Trophoblast cell (in vitro differentiated cells and primary cell): ENCODE results near the gene ZBTB17.
A peak's percentile ranks its signal among the peaks of the same experiment; 100 is the strongest.

Source experiments
- DNase-seq, 2 donors: peaks; one replicate each; pipeline ENCODE4 v3.0.0-alpha.2; 2016
- H2AFZ ChIP-seq: 2 replicates; pipeline ENCODE4 v1.6.1; 2013; ENCODE audit warnings: low read length, moderate library complexity, mild to moderate bottlenecking; ENCODE audit not compliant: insufficient read depth, poor library complexity
- H2AK5ac ChIP-seq: 2 replicates; pipeline ENCODE4 v1.6.1; 2013; ENCODE audit warnings: mild to moderate bottlenecking, low read length
- H2BK120ac ChIP-seq: 2 replicates; pipeline ENCODE4 v1.6.1; 2013; ENCODE audit warnings: low read length, mild to moderate bottlenecking, moderate library complexity; ENCODE audit not compliant: insufficient read depth, poor library complexity
- H2BK12ac ChIP-seq: 2 replicates; pipeline ENCODE4 v1.6.1; 2013; ENCODE audit warnings: mild to moderate bottlenecking, low read length, moderate library complexity
- H2BK5ac ChIP-seq: 2 replicates; pipeline ENCODE4 v1.6.1; 2013; ENCODE audit warnings: low read length, low read depth, moderate library complexity, mild to moderate bottlenecking; ENCODE audit not compliant: poor library complexity
- H3K14ac ChIP-seq: 2 replicates; pipeline ENCODE4 v1.6.1; 2013; ENCODE audit warnings: mild to moderate bottlenecking, low read length
- H3K18ac ChIP-seq: 2 replicates; pipeline ENCODE4 v1.6.1; 2013; ENCODE audit warnings: mild to moderate bottlenecking, low read length
- H3K23ac ChIP-seq: 2 replicates; pipeline ENCODE4 v1.6.1; 2013; ENCODE audit warnings: low read length
- H3K27ac ChIP-seq: 2 replicates; pipeline ENCODE4 v1.5.1; 2013; ENCODE audit warnings: low read depth, mild to moderate bottlenecking, inconsistent platforms, low read length, moderate library complexity
- H3K27me3 ChIP-seq: 2 replicates; pipeline ENCODE4 v1.6.1; 2013; ENCODE audit warnings: inconsistent platforms, mild to moderate bottlenecking, low read length, moderate library complexity; ENCODE audit not compliant: insufficient read depth
- H3K36me3 ChIP-seq, 2 experiments: 1 replicate in 1 of 2; 2 replicates in 1 of 2; pipeline ENCODE4 v1.6.1; 2013; ENCODE audit warnings: low read length in 2 of 2, mild to moderate bottlenecking in 2 of 2, moderate library complexity in 1 of 2; ENCODE audit not compliant: insufficient read depth in 2 of 2, control insufficient read depth in 1 of 2
- H3K4ac ChIP-seq: 2 replicates; pipeline ENCODE4 v1.6.1; 2013; ENCODE audit warnings: low read depth, mild to moderate bottlenecking, low read length, moderate library complexity
- H3K4me1 ChIP-seq, 2 experiments: 1 replicate in 1 of 2; 2 replicates in 1 of 2; pipeline ENCODE4 v1.6.1; 2013; ENCODE audit warnings: low read length in 2 of 2, mild to moderate bottlenecking in 2 of 2, moderate library complexity in 1 of 2; ENCODE audit not compliant: insufficient read depth in 2 of 2, control insufficient read depth in 1 of 2
- H3K4me2 ChIP-seq: 2 replicates; pipeline ENCODE4 v1.6.1; 2013; ENCODE audit warnings: inconsistent platforms, mild to moderate bottlenecking, low read length, moderate library complexity
- H3K4me3 ChIP-seq: 2 replicates; pipeline ENCODE4 v1.5.1; 2013; ENCODE audit warnings: mild to moderate bottlenecking, low read depth, low read length, inconsistent platforms
- H3K79me1 ChIP-seq: one replicate; pipeline ENCODE4 v1.6.1; 2013; ENCODE audit warnings: low read length
- H3K79me2 ChIP-seq: 2 replicates; pipeline ENCODE4 v1.6.1; 2013; ENCODE audit warnings: low read length, mild to moderate bottlenecking; ENCODE audit not compliant: control insufficient read depth, insufficient read depth, poor library complexity
- H3K9ac ChIP-seq: 2 replicates; pipeline ENCODE4 v1.6.1; 2013; ENCODE audit warnings: mild to moderate bottlenecking, low read length
- H3K9me3 ChIP-seq: 2 replicates; pipeline ENCODE4 v1.6.1; 2013; ENCODE audit warnings: low read depth, mild to moderate bottlenecking, control low read depth, inconsistent platforms, low read length; ENCODE audit not compliant: insufficient read depth
- H4K12ac ChIP-seq: 2 replicates; pipeline ENCODE4 v1.6.1; 2013; ENCODE audit warnings: low read depth, mild to moderate bottlenecking, low read length, moderate library complexity
- H4K8ac ChIP-seq: 2 replicates; pipeline ENCODE4 v1.6.1; 2013; ENCODE audit warnings: low read depth, mild to moderate bottlenecking, low read length, moderate library complexity
- H4K91ac ChIP-seq: one replicate; pipeline ENCODE4 v1.6.1; 2013; ENCODE audit warnings: low read depth, mild to moderate bottlenecking, low read length, moderate library complexity
- whole genome bisulfite sequencing: extraction: QIAGEN DNeasy Blood & Tissue Kit; methylation state at CpG from one replicate; pipeline ENCODE4 v1.1.7; 2013; ENCODE audit warnings: missing lambda C conversion rate; ENCODE audit not compliant: insufficient read length, insufficient coverage; ENCODE audit errors: extremely low coverage; 5-methylcytosine and 5-hydroxymethylcytosine counted together

ZBTB17 gene

GRCh38 chr1:16018308-16018707, 42.4 kb upstream of the ZBTB17 start:
- H2AFZ ChIP-seq = no peak overlapping the region
- H3K14ac ChIP-seq = peak overlapping the region; percentile 33
- H3K9ac ChIP-seq = no peak overlapping the region
- H2BK5ac ChIP-seq = peak overlapping the region; percentile 48
- no peaks in the 10 kb centered on the region for H3K27me3 ChIP-seq
- H3K79me1 ChIP-seq = peaks cover 18% of the 10 kb centered on the region
- DNase-seq = peak in 1 of 2 donors; percentile 7
- peak overlapping the region; percentile 34 for H2BK12ac ChIP-seq
- no CpG with 5 or more reads among the region's 4 CpGs for WGBS
- no peak overlapping the region for H2AK5ac ChIP-seq
- H3K4ac ChIP-seq = no peak overlapping the region
- H3K4me3 ChIP-seq = no peak overlapping the region
- H3K4me1 ChIP-seq = peaks cover 33 to 47% of the 10 kb centered on the region in 2 experiments
- peaks cover 2% of the 10 kb centered on the region for H3K9me3 ChIP-seq
- H3K23ac ChIP-seq = no peak overlapping the region
- peak overlapping the region; percentile 72 for H4K91ac ChIP-seq
- H3K79me2 ChIP-seq = no peaks in the 10 kb centered on the region
- peak overlapping the region; percentile 48 for H3K4me2 ChIP-seq
- H3K27ac ChIP-seq = peak overlapping the region; percentile 85
- peak overlapping the region; percentile 25 for H2BK120ac ChIP-seq
- no peaks in the 10 kb centered on the region for H3K36me3 ChIP-seq
- peak overlapping the region; percentile 16 for H3K18ac ChIP-seq
- H4K12ac ChIP-seq = no peak overlapping the region
- peak overlapping the region; percentile 47 for H4K8ac ChIP-seq

- no peaks in the 10 kb centered on the region for H3K79me2 ChIP-seq
- H3K23ac ChIP-seq = no peak within 1 kb of the TSS
- no peak within 1 kb of the TSS for H2AFZ ChIP-seq
- peak within 1 kb of the TSS; percentile 85 for H3K27ac ChIP-seq
- peaks cover 2% of the 10 kb centered on the region for H3K9me3 ChIP-seq
- peaks cover 21% of the 10 kb centered on the region for H3K79me1 ChIP-seq
- peak; percentile 33 to 51 for DNase-seq
- peak within 1 kb of the TSS; percentile 36 for H2BK120ac ChIP-seq
- H2AK5ac ChIP-seq = peak within 1 kb of the TSS; percentile 25
- H4K91ac ChIP-seq = peak within 1 kb of the TSS; percentile 72
- no peaks in the 10 kb centered on the region for H3K36me3 ChIP-seq
- peak within 1 kb of the TSS; percentile 48 for H2BK5ac ChIP-seq
- peaks cover 35 to 50% of the 10 kb centered on the region in 2 experiments for H3K4me1 ChIP-seq
- peak within 1 kb of the TSS; percentile 48 for H3K4me2 ChIP-seq
- H4K8ac ChIP-seq = peak within 1 kb of the TSS; percentile 47
- peak within 1 kb of the TSS; percentile 33 for H3K14ac ChIP-seq
- no peak within 1 kb of the TSS for H4K12ac ChIP-seq
- WGBS = no CpG with 5 or more reads among the region's 37 CpGs
- H2BK12ac ChIP-seq = peak within 1 kb of the TSS; percentile 66
- no peaks in the 10 kb centered on the region for H3K27me3 ChIP-seq
- H3K18ac ChIP-seq = peak within 1 kb of the TSS; percentile 55
- peak within 1 kb of the TSS; percentile 2 for H3K4ac ChIP-seq
- H3K4me3 ChIP-seq = no peak within 1 kb of the TSS
- H3K9ac ChIP-seq = no peak within 1 kb of the TSS
Measured at GRCh38 chr1:16017461-16018303, 41.8 kb upstream of the ZBTB17 start, which contains the start of gene HSPB7. TSS of gene HSPB7 (minus strand) at chr1:16018043. CDS start at chr1:16017963, 80 bp downstream.

- H3K9me3 ChIP-seq = no peaks in the 10 kb centered on the region
- H3K79me1 ChIP-seq = peaks cover 24% of the 10 kb centered on the region
- peak overlapping the region; percentile 48 for H3K4me2 ChIP-seq
- H4K91ac ChIP-seq = peak overlapping the region; percentile 47
- peaks cover 37 to 54% of the 10 kb centered on the region in 2 experiments for H3K4me1 ChIP-seq
- peak overlapping the region; percentile 25 for H2AK5ac ChIP-seq
- peak overlapping the region; percentile 80 for H3K27ac ChIP-seq
- no peak overlapping the region for H3K23ac ChIP-seq
- no peak overlapping the region for H3K4ac ChIP-seq
- no peak overlapping the region for H3K4me3 ChIP-seq
- H4K12ac ChIP-seq = no peak overlapping the region
- no peak overlapping the region for H3K14ac ChIP-seq
- H2AFZ ChIP-seq = no peak overlapping the region
- DNase-seq = no peak
- no peak overlapping the region for H3K18ac ChIP-seq
- no peaks in the 10 kb centered on the region for H3K27me3 ChIP-seq
- no peak overlapping the region for H2BK120ac ChIP-seq
- H4K8ac ChIP-seq = no peak overlapping the region
- no peaks in the 10 kb centered on the region for H3K79me2 ChIP-seq
- H3K9ac ChIP-seq = no peak overlapping the region
- H3K36me3 ChIP-seq = no peaks in the 10 kb centered on the region
- no peak overlapping the region for H2BK5ac ChIP-seq
- peak overlapping the region; percentile 66 for H2BK12ac ChIP-seq
- WGBS = no CpG with 5 or more reads among the region's 10 CpGs
Measured at GRCh38 chr1:16017076-16017460, 41.2 kb upstream of the ZBTB17 start.

- H2AFZ ChIP-seq = no peak overlapping the region
- no peak overlapping the region for H3K4me3 ChIP-seq
- no peak overlapping the region for H2BK5ac ChIP-seq
- WGBS = no CpG with 5 or more reads among the region's 23 CpGs
- H3K9ac ChIP-seq = no peak overlapping the region
- H3K79me1 ChIP-seq = peaks cover 24% of the 10 kb centered on the region
- no peaks in the 10 kb centered on the region for H3K27me3 ChIP-seq
- no peak for DNase-seq
- no peak overlapping the region for H3K4me2 ChIP-seq
- no peak overlapping the region for H3K14ac ChIP-seq
- H3K18ac ChIP-seq = no peak overlapping the region
- peaks cover 37 to 54% of the 10 kb centered on the region in 2 experiments for H3K4me1 ChIP-seq
- H2AK5ac ChIP-seq = peak overlapping the region; percentile 49
- H2BK120ac ChIP-seq = no peak overlapping the region
- H3K27ac ChIP-seq = no peak overlapping the region
- peak overlapping the region; percentile 42 for H4K91ac ChIP-seq
- H3K23ac ChIP-seq = no peak overlapping the region
- no peaks in the 10 kb centered on the region for H3K79me2 ChIP-seq
- no peaks in the 10 kb centered on the region for H3K36me3 ChIP-seq
- H3K9me3 ChIP-seq = no peaks in the 10 kb centered on the region
- H3K4ac ChIP-seq = no peak overlapping the region
- no peak overlapping the region for H4K8ac ChIP-seq
- H2BK12ac ChIP-seq = peak overlapping the region; percentile 37
- H4K12ac ChIP-seq = no peak overlapping the region
Measured at GRCh38 chr1:16015960-16016901, 40.3 kb upstream of the ZBTB17 start.
